ENCODE data around the gene TCEAL5. TPM values are rescaled to one million over a fixed set of nuclear protein-coding genes. Genes with fewer than 3 reads are reported as not detected.
"Not testable (repeated sequence)": the region's sequence is repeated elsewhere in the genome, so short reads cannot be mapped to it uniquely, and the experiment has no call there.

The TCEAL5 gene, protein sequence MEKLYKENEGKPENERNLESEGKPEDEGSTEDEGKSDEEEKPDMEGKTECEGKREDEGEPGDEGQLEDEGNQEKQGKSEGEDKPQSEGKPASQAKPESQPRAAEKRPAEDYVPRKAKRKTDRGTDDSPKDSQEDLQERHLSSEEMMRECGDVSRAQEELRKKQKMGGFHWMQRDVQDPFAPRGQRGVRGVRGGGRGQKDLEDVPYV
- not detected in 2 replicates for total RNA-seq

DNA sequence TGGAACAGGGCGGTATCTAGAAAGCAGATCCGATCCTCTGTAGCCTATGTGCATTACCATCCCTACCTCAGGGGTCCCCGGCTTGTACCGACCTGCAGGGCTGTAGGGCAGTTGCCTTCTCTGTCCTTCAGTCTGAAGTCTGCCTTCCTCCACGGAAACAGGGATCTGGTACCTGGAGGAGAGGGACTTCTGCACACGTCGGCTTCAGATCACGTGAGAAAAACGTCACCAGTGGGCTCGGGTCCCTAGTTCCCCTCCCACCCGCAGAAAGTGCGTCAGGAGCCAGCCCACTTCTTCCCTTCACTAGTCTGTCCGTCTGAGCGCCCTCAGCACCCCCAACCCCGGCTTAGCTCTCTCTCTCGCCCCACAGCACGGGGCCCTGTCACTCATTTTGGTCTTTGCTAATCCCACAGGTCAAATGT is at the start of gene TCEAL5:
TSS of gene TCEAL5 (minus strand) at position 170 of the 422 bp plus-strand sequence. CDS start 2,187 bp downstream, outside the sequence.
- no peak for DNase-seq (ENCODE audit: extremely low read depth, low read depth, low spot score)

DNA sequence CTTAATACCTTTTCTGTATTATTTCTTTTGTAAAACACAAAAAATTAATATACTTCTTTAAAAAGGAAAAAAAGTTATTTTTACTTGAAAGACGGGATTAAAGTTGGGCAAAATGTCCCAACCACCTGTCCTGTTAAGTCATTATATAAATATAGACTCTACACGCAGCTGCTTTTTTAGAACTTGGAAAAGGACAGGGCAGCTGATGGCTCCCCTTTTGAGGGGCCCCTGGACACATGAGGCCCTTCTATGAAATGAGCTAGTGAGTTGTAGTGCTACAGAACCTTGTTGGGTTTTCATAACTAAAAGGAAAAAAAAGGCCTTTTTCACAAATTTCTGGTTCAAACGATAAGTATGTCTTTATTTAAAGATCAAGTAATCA is 34.8 kb upstream of the TCEAL5 start:
- DNase-seq (ENCODE audit: extremely low read depth, low read depth, low spot score): no peak

DNA sequence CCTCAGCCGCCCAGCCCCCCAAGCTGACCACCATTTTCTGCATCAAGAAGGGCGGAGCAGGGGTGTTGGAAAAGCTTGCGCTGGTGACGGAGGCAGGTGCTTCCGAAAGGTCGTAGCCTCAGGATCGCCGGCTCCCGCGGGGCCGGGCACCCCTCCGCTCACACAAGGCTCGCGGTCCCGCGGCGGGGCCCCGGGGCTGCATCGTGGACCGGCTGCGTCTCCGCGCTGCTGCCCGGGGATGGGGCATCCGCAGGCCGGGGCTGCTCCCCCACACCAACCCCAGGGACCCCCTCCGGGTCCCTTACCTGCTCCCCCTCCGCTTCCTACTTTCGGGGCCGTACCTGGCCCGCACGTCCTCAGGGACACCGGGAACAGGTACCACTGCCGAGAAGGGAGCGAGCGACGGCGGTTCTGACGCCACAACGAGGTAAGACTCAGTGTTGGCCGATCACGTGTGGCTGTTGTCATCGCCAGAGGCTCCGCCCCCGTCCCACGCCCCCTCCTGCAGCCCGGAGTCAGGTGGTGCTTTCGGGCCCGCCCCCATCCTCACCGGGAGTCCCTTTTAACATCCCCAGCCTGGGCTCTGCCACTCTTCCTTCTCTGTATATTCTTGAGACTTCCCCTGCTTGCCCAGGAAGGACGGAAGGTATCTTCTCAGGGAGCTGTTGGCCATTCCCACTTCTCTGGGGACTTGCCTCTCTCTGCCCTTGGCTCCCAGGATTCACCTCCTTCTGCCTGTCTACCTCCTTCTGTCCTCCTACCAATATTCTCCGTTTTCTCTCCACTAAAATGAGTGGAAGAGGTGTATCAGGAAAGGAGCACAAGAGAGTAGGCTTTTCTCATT is 34.2 kb upstream of the TCEAL5 start, which contains the start of gene BEX2:
TSS of gene BEX2 (minus strand) at position 436 of the 844 bp plus-strand sequence. CDS start 1,014 bp downstream, outside the sequence.
- DNase-seq (ENCODE audit: extremely low read depth, low read depth, low spot score): no peak

DNA sequence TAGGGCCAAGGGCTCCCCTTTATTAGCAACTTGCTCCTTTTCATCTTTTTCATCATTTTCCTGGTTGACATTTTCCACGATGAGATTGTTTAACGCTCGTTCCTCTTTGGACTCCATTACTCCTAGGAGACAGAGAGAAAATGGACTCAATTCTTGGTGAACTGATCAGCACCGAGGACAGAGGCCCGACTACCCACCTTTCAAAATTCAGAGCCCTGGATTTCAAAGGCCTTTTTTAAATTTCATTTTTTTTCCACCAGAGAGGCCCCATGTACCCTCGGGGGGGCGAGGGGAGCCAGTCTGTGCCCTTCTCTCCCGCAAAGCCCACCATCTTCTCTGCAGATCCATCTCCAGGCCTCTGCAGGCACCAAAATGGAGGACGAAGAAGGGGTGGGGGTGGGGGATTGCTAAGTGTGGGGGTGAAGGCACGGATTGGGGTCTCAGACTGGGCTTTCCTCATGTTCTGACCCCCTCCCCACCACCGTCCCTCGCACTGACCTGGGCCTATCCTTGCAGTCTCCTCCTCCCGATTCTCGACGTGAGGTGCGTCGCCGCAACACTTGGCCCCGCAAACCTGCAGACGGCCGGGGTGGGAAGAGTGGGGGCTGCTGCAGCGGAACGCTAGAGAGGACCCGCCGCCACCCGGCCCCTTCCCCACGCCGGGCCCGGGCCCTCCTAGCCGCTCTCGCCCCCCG is 33.5 kb upstream of the TCEAL5 start:
- DNase-seq (ENCODE audit: extremely low read depth, low read depth, low spot score): no peak

DNA sequence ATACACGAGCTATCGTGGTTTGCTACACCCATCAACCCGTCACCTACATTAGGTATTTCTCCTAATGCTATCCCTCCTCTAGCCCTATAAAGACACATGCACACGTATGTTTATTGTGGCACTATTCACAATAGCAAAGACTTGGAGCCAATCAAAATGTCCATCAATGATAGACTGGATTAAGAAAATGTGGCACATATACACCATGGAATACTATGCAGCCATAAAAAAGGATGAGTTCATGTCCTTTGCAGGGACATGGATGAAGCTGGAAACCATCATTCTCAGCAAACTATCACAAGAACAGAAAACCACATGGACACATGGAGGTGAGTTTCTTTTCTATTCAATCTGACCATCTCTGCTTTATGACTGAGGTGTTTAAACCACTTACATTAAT is 29.1 kb upstream of the TCEAL5 start:
- DNase-seq (ENCODE audit: extremely low read depth, low read depth, low spot score): not testable (repeated sequence)

DNA sequence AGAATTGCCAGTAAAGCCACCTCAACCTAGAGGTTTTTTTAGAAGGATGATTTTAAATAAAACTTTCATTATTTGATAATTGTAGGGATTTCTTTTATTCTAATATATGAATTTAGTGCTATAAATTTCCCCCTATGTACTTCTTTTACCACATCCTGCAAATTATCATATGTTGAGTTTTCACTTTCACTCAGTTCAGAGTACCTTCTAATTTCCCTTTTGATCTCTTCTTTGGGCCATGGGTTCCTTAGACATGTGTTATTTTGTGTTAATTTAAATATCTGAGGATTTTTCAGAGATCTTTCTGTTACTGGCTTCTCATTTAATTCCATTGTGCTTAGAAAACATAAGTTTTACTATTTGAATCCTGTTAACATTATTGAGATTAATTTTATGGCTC is 28.2 kb upstream of the TCEAL5 start:
- no peak for DNase-seq (ENCODE audit: extremely low read depth, low read depth, low spot score)

DNA sequence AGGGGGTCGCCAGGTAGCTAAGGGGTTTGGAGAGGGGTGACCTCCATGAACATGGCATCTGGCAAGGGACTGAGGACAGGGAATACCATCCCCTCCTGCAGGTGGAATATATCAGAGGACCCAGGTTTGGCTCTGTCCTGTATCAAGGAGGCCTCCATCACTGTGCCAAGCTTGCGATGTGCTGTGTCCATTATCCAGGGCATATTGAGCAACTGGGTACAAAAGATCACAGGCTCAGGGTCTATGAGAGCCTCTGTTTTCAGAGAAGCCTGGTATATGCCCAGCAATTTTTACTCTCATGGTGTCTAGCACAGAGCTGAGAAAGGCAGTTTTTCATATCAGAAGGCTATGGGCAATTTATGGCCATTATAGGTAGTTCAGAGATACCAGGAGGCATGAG is 16.6 kb upstream of the TCEAL5 start:
- DNase-seq (ENCODE audit: extremely low read depth, low read depth, low spot score): no peak

DNA sequence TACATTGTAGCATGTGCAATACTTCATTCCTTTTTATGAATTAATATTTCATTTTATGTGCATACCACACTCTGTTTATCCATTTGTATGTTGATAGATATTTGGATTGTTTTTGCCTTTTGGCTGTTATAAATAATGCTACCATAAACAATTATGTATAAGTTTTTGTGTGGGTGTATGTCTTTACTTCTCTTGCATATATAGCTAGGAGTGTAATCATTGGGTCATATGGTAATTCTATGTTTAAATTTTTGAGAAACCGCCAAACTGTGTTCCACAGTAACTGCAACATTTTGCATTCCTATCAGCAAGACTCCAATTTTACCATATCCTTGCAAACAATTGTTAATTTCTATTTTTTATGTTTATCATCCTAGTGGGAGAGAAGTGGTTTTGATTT is 3.1 kb upstream of the TCEAL5 start:
- no peak for DNase-seq (ENCODE audit: extremely low read depth, low read depth, low spot score)

DNA sequence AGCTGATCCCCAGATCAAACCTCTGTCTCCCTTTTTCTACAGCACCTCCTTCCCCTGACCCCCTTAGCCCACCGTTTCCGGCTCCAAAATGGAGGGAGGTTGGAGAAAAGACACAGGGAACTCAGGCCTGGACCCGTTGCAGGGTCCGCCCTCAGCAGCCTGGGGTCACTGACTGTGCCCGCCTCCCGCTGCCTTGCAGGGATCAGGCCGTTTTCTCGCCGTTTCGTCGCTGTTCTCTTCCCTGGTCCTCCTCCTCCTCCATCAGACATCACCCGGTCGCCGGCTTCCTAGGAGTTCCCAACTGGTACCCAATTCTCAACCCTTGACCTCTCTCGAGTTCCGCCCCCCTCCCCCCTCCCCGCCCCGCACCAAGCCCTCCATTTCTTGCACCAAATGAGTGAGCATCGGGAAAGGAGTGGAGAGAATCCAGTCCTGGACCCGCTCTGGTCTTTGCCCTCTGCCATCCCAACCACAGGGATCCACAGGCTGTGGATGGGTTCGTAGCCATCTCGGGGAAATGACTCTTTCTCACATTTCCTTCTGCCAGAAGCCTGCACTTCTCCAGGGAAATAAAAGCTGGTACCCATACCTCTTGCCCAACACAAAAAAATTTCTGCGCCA is 493 bp downstream of the TCEAL5 start:
- no peak for DNase-seq (ENCODE audit: extremely low read depth, low read depth, low spot score)

DNA sequence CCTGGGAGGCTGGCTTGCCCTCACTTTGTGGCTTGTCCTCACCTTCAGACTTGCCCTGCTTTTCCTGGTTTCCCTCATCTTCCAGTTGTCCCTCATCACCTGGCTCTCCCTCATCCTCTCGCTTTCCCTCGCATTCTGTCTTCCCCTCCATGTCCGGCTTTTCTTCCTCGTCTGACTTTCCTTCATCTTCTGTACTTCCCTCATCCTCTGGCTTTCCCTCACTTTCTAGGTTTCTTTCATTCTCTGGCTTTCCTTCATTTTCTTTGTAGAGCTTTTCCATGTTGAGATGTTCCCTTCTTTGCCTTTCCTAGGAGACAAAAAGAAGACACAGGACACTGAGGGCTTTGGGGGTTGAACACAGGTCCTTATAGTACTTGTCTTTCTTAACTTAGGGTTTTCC is 2.3 kb downstream of the TCEAL5 start:
- DNase-seq (ENCODE audit: extremely low read depth, low read depth, low spot score): no peak

DNA sequence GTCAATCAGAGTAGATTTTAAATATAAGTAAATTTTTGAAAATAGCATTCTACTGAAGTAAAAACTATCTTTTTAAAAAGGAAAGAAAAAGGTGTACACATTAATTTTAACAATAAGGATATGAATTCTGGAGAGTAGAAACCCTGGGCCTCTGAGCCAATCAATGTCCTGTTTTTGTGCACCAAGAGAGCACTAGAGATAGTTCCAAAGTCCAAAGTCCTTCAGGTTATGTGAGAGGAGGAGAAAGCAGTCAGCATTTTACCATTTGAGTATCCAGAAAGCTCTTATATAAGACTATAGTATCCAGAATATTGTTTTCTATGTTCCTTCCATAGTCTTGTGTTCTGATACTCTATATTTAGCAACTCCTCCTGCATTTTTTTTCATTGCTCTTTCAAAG is 18.3 kb downstream of the TCEAL5 start:
- no peak for DNase-seq (ENCODE audit: extremely low read depth, low read depth, low spot score)

DNA sequence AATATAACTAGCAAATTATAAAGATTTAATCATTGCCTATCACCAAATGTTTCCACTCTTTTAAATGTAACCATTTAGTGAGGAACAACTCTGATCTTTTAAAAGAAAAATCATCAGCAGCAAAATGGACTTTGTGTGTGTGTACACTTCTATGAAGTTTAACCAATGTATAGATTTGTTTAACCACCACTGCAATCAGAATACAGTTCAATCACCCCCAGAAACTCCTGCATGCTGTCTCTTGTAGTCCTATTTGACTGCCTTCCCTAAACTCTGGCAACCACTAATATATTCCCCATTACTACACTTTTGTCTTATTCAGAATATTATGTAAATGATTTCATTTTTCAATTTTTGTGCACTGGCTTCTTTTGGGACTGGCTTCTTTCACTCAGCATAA is 19.9 kb downstream of the TCEAL5 start:
- no peak for DNase-seq (ENCODE audit: extremely low read depth, low read depth, low spot score)

DNA sequence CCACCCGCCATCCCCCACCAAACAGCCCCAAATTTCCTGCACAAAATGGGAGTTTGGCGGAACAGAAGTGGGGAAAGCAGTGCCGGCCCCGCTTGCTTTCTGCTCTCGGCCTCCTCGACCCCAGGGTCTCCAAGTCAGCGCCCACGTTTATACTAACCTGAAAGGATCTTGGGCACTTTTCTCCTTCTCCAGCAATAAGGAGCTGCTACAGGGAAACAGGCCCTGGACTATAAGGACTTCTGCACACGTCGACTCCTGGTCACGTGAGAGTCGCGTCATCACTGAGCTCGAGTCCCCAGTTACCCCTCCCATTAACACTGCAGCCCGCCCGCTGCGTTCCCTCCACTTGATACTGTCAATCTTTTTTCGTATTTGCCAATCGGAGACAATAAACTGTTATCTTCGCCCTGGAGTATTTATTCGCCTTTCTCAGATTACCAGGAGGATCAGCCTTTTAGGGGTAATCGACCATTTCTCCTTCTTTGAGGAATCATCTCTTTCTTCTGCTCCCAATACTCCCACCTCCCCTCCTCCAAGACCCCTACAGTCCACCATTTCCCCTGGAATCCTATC is 21.5 kb downstream of the TCEAL5 start, which contains the start of gene TCEAL8:
TSS of gene TCEAL8 (minus strand) at position 235 of the 573 bp plus-strand sequence. CDS start 1,176 bp downstream, outside the sequence.
- peak; percentile 20 for DNase-seq (ENCODE audit: extremely low read depth, low read depth, low spot score)

DNA sequence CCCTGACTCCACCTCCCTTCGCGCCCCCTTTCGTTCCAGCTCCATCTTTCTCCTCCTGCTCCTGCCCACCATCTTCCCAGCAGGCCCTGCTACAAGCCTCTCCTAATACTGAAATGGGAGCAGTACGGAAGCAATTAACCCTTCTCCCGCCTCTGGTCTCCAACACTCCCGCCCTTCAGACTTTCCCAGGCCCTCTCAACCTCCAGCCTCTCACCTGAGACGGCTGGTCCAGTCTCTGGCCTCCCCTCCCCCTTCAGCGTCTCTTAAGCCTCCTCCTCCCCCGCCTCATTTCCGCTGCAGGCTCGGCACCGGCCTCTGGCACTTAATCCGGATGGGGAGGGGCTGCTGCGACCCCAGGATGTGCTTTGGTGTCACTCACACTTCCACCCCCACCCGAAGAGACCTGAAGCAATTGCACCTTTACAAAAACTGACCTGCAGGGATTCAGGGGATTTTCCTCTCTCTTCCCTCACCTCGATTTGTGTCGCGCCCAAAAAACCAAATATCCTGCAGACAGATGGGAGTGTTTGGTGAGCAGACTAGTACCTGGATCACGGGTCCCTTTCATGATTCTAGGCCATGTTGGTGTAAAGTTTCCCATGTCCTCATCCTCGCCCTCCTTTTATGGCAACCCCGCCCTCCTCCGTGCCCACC is 22.3 kb downstream of the TCEAL5 start:
- DNase-seq (ENCODE audit: extremely low read depth, low read depth, low spot score): no peak

DNA sequence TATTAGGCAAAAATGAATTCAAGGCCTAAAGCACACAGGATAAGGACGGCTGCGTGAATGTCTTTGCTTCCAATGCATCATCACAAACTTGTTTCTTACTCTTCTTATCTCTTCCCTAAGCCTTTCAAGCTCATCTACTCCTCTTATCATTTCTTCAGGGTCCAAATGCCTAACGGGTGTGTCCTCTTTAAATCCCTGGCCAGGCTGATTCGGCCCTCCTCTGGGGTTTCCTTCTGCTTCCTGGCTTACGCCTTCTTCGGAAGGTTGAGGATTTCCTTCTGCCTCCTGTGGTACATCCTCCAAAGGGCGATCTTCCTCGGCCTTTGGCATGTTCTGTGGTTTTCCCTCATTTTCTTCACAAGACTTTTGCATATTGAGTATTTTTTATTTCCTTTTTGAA is 22.9 kb downstream of the TCEAL5 start:
- DNase-seq (ENCODE audit: extremely low read depth, low read depth, low spot score): no peak

DNA sequence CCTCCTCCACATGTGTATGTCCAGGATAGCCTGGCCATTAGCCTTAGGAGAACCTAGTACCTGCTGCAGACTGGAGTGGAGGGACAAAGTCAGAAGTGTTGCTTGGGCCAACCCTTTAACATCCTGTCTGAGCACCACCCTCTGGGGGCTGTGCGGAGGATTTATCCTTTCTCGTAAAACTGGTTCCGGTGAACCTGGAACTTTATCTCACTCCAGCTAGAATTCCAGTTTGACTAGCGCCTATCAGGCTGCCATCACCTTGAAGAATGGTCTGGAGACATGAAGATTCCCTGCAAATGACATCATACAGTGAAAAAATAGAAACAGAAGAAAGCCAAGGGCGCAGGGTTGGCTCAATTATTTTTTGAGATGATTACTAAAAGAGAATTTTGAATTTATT is 25.6 kb downstream of the TCEAL5 start:
- DNase-seq (ENCODE audit: extremely low read depth, low read depth, low spot score): no peak

DNA sequence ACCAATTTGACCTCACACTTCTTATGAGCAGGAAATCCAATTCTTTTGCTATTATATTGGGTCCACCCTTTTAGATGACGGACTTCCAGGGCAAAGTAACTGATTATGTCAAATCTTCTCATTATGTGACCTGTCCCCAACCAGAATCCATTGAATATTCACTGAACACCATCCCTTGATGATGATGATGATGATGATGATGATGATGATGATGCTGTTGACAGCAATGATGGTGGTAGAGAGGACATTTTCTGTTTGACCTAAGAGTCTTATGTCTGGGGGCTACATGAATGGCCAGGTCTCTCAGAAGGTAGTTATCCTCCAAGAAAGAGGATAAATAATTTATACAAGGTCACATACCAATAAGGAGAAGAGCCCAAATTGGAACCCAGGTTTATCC is 26.7 kb downstream of the TCEAL5 start:
- no peak for DNase-seq (ENCODE audit: extremely low read depth, low read depth, low spot score)

DNA sequence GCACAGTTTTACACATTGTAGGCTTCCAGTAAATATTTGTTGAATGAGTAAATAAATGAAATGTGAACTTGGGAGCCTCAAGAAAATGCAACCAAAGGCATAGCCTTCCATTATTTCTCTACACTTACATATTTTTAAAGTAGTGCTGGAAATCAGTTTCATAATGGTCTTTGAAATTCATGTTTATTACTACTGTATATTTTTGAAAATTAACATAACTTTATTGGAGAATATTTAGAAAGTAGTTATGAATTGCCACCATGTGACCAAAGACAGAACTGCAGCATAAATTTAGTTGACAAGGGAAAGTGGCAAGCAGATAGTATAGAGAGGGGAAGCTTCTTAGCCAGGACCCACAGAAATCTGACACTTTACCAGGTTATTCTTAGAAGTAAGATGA is 28.0 kb downstream of the TCEAL5 start:
- DNase-seq (ENCODE audit: extremely low read depth, low read depth, low spot score): no peak

DNA sequence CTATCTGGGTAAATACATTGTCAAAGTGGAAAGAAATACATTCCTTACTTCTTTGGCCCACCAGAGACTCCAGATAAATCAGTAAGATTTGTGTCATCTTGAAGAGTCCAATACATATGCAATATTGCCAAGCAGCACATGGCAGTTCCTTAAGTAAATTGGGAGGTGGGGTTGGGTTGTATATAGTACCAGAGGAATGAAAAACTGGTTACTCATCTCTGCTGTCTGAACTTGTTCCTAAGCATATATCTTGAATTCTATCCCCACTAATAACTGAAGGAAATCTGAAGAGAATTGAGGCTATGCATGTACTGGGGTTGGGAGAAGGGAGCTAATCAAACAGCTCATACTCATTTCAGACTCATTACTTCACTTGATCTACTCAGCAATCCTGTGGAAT is 36.4 kb downstream of the TCEAL5 start:
- no peak for DNase-seq (ENCODE audit: extremely low read depth, low read depth, low spot score)

DNA sequence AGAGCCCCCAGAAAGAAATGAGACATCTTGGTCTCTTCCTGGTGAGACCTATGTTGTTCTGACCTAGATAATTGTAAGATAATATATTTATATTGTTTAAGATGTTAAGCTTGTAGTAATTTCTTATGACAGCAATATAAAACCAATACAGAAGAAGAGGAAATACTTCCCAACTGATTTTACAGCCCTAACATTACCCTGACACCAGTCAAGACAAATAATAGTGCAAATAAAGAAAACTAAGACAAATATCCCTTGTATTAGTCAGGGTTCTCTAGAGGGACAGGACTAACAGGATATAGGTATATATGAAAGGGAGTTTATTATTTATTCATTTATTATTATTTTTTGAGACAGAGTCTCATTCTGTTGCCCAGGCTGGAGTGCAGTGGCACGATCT is 40.3 kb downstream of the TCEAL5 start:
- DNase-seq (ENCODE audit: extremely low read depth, low read depth, low spot score): no peak

Measured in glomerular endothelial cell (primary cell).